SHP77 treated with DMSO at 0.1 percent for 48 hours (cell line): ENCODE measurements around the gene CMIP.

Source experiments
- DNase-seq: peaks from one replicate; lab custom pipeline; 2025; lab: John Stamatoyannopoulos, UW

CMIP gene

DNA sequence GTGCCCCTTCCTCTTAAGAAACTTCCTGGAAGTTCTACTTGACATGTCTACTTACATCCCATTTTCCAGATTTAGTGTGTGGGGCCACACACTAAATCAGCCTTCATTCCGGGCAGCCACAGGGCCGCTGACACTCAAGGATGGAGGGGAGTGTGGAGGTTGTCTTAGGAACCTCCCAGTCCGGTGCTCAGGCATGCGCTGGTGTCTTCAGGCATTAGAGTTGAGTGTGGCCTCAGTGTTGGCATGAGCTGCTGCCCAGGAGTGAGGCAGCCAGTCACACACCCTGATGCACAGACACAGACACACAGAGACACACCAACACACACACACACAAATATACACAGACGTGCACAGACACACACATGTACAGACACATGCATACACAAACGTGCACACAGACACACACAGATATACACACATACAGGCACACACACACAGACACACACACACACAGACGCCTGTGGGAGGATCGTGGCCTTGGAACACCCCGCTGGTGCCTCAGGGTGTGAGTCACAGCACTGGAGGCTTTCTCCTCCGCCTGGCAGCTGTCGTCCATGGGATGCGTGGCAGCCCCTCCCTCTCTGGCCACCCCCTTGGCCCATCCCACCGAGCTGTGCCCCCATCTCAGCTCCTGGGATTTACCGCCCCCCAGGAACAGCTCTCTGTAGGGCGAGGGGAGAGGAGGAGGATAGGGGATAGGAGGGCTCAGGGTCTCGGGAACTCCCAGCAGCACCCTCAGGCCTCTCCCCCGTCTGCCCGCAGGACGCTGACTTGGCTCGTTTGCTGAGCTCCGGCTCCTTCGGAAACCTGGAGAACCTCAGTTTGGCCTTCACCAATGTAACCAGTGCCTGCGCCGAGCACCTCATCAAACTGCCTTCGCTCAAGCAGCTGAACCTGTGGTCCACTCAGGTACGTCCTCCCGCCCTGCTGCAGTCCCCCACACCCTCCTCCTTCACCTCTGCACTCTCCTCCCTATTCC lies 258.9 kb downstream of the CMIP start:
- DNase-seq: no peak

GRCh38 chr16:81705261-81705660 lies 260.7 kb downstream of the CMIP start:
- DNase-seq: no peak

DNA sequence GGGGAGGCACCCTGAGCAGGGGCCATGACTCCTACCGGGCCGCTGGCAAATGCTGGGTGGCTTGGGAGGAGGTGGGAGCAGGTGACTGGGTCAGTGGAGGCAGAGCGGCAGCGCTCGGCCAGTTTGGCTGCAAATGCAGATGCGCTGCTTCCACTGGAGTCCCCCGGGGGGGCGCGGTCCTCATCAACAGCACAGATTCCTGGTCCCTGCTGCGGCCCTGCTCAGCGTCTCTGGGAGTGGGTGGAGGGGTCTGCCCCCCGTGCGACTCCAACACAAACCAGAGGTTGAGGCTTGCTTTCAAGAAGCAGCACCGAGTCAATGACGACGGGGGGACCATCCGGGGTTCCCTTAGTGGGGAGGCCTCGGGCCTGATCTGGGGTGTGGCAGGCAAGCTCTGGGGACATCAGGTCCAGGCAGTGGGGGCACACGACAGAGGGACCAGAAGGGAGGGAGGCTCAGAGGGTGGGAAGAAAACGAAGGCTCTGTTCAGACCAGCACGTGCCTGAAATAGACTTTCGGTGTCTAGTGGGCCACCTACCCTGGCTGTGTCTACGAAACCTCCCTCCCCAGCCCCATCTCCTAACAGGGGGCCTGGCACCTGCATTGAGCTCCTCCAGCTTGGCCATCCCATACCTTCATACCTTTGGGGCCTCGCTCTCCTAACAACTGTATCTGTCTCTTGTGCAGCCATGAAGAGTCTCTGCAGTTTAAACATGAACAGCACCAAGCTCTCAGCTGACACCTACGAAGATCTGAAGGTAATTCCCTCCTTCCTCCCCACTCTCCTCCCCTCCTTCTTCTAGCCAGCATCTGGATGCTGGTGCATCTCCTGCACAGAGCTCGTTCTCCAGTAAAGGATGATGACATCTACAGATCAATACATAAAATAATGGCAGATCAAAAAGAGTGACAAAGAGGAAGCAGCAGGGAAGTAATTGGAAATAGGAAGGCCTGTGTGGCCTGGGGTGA lies 262.0 kb downstream of the CMIP start:
- DNase-seq: no peak

GRCh38 chr16:81707411-81708265 lies 263.0 kb downstream of the CMIP start:
- DNase-seq: no peak

- no peak for DNase-seq
Measured at GRCh38 chr16:81708266-81709015, 263.8 kb downstream of the CMIP start.

DNA sequence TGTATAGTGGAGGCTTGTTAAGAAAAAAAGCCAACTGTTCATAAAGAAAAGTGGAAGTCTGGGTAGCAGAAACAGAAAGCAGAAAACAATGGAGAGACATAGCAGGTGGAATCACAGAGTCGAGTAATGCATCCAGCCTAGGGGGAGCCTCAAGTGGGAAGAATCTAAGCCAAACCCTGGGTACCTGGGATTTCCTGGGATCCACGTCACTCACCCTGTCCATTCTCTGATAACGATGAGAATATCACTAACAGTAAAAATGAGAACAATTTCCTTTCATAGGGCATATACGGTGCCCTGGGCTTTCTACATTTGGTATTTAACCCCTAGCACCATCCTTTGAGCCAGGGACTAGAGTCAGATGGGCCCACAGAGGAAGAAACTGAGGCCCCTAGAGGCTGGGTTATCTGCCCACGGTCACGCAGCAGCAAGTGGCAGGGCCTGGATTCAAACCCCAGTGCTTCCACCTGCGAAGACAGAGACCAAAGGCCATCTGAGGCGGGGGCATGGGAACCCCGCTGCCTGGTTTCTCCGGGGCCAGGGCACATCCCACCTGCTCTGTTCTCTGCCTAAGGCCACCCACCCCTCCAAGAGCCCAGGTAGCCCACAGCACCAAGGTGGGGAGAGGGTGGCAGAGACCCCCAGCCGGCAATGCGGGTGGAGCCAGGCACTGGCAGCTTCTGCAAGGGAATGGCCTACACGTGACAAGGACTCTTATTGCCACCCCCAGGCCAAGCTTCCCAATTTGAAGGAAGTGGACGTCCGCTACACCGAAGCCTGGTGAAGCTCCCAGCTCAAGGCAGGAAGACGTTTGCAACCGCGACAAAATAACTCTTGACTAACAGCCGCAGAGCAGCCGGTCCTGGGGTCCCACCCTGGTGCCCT lies 264.6 kb downstream of the CMIP start:
- DNase-seq: no peak

DNA sequence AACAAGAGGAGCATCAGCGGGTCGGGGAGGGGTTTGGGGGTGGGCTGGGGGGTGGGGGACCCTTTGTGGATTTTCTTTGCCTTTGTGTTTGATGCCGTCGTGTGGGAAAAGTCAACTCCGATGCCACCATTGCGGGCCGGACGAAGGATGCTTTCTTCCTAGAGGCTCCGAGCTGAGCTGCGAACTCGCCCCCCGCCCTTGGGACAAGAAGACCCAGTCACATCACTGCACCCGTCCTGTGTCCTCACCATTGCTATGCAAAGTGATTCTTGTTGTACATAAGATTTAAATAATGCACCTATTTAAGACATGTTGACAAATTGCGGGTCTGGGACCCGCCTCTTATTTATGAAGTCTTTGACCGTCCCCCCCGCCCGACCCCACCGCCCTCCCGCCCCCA lies 265.4 kb downstream of the CMIP start:
- DNase-seq: no peak

GRCh38 chr16:81710596-81710995 lies 266.0 kb downstream of the CMIP start:
- DNase-seq: no peak

GRCh38 chr16:81711657-81712319 lies 267.2 kb downstream of the CMIP start:
- DNase-seq: no peak

DNA sequence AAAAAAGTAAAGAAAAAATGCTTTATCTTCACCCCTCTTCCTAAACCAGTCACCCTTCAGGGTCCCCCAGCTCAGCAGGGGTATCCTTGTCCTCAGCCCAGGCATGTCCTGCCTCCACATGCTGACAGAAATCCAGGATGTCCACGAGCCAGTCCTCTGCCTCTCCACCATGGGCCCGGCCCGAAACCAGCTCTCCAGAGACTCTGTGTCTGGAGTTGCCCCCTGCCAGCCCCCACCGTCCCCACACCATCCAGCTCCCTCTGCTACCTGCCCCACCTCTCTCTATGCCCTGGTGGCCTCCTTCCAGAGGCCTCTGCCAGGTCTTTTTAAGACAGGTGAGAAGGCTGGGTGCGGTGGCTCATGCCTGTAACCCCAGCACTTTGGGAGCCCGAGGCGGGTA lies 268.1 kb downstream of the CMIP start:
- DNase-seq: no peak

DNA sequence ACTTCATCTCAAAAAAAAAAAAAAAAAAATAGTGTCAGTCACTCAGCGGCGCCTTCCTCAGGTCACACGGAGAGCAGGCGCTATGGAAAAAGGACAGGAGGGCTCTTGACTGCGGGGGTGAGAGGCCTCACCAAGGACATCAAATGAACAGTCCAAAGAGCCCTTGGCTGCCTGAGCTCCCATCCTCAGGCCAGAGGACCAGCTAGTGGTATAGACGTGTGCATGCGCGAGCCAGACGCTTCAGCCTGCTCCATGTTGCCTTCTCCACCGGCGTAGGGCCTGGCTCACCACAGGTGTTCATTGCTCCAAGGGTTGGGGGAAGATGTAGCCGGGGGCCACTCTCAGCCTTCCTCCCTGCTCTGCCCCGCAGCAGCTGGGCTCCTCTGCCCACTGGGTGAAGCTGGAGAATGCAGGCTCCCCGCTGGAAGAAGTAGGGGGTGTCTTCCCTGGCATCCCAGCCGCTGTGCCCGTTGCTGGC lies 268.7 kb downstream of the CMIP start:
- no peak for DNase-seq

GRCh38 chr16:81713796-81714195 lies 269.2 kb downstream of the CMIP start:
- no peak for DNase-seq

DNA sequence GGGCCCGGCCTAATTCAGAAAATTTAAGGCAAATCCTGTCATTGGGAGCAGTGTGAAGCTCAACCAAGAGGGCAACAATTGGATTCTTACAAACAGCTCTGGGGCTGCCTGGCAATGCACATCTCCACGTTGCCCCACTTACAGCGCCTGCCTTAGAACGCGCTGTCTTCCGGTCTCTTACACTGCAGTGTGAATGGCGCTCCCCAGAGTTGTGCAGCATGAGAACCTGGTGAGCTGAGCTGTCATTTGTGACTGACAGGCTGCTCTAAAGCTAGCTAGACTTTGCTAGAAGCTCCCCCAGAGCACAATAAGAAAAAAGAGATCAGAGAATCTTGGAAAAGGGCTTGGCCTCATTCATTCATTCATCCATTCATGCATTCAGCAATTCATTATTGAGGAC lies 270.0 kb downstream of the CMIP start:
- no peak for DNase-seq

- no peak for DNase-seq
Measured at GRCh38 chr16:81715358-81716196, 271.0 kb downstream of the CMIP start.

GRCh38 chr16:81716478-81717225 lies 272.0 kb downstream of the CMIP start:
- DNase-seq: no peak

GRCh38 chr16:81717662-81718189 lies 273.1 kb downstream of the CMIP start:
- no peak for DNase-seq

GRCh38 chr16:81718637-81719036 lies 274.0 kb downstream of the CMIP start:
- no peak for DNase-seq
